Activated CD8-positive, alpha-beta memory T cell treated with anti-CD3 and anti-CD28 coated beads, Interleukin-2, amount 50 U/mL, for 24 hours (primary cell): Measurements from ENCODE around the gene COL10A1.

ENCODE experiments used
- DNase-seq: peaks from one replicate; pipeline ENCODE4 v3.0.0-alpha.2; 2020; ENCODE audit errors: extremely low read depth

The COL10A1 gene

DNA sequence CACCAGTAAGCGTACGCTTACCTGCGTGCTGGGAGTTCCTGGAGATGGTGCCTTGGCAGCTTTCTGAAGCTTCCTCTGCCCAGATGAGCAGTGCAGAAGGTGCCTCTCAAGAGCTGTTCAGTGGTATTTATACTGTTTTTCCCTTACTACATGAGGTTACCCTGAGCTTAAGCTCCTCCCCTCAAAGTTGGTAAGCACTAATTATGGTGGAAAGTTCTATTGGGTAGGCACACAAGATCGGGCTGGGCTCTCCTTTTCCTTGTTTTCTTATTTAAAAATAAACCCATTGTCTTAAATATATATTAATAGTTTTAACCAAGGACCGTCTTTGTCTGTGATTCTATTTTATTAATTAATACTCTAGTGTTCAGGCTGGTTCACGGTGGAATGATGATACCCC lies at the start of gene COL10A1:
TSS of gene COL10A1 (minus strand) at position 101 of the 400 bp plus-strand sequence. CDS start 640 bp downstream, outside the sequence.
- no peak for DNase-seq

DNA sequence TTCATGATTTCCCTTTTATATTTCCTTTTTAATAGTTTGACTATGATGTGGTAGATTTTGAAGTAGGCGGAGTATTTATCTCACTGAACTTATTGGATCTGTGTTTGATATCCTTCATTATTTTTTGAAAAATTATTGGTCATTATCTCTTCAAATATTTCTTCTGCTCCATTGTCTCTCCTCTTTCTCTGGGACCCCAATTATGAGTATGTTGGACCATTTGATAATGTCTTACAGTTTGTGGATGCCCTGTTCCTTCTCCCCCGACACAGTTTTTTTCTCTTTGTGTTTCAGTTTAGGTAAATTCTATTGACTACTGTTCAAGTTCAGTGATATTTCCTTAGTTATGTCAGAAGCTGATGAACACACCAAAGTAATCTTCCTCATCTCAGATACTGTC lies 49.4 kb upstream of the COL10A1 start:
- no peak for DNase-seq

- no peak for DNase-seq
Measured at GRCh38 chr6:116173928-116174327, 48.0 kb upstream of the COL10A1 start.

DNA sequence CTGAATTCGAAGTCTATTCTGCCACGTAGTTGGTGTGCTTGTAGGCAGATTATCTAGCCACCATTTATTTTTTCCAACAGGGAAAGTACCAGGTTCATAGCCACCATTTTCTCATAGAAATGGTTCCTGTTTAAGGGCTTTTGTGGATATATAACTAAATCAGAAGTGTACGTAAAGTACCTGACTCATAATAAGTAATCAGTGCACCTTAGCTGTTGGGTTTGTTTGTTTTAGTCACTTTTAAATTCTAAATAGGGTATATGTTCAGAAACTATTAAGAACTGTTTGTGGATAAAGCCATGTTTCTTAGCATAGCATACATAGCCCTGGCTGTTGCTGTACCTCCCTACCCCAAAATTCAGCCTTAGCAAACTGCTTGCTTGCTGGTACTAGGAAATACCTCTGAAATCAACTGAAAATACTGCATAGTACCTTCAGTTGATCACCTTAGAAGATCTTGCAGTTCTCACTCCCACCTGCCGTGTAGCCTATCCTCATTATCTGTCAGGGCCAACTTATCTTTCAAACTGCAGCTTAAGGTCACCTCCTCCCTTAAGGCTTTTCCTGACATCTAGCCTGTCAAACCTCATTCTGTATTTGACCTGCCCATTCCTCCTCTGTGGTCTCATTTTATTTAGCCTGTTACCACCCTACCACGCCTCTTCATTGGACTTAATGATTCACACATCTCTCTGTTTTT lies 44.6 kb upstream of the COL10A1 start:
- no peak for DNase-seq

DNA sequence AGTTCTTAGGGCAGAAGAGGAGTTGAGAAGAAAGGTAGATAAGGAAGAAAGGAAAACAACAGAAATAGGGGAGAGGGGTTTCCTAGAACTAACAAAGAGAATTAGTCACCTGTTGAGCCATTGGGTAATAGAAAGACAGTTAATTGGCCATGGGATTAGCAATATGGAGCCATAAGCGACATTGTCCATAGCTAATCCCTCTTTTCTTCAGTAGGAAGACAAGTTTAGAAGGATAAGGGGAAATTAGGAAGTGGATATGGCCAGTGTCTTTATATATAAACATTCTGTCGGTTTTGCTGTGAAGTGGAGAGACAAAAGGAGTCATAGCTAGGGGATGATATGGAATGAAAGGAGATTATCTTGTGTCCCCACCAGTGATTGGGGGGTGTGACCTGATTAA lies 43.9 kb upstream of the COL10A1 start:
- no peak for DNase-seq

- DNase-seq, result no peak
Measured at GRCh38 chr6:116168148-116168547, 42.2 kb upstream of the COL10A1 start.

- DNase-seq, result no peak
Measured at GRCh38 chr6:116166369-116166768, 40.4 kb upstream of the COL10A1 start.

DNA sequence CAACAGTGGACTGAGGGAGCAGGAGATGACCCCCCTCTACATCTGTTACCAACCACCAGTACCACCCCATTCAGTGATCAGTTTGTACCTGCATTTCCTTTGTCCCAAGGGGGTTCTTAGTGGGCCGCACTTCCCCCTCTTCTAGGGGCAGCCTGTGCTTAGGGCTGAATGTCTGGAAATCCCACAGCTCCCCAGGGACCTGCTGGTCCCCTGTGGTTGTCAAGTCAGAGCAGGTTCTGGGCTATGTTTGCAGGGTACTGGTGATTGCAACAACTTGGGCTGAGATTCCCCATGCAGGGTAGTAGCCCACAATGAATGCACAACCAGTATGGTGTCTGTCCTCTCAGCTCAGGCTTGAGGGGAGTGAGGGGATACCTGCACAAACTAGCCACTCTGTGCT lies 39.7 kb upstream of the COL10A1 start:
- DNase-seq, result no peak

DNA sequence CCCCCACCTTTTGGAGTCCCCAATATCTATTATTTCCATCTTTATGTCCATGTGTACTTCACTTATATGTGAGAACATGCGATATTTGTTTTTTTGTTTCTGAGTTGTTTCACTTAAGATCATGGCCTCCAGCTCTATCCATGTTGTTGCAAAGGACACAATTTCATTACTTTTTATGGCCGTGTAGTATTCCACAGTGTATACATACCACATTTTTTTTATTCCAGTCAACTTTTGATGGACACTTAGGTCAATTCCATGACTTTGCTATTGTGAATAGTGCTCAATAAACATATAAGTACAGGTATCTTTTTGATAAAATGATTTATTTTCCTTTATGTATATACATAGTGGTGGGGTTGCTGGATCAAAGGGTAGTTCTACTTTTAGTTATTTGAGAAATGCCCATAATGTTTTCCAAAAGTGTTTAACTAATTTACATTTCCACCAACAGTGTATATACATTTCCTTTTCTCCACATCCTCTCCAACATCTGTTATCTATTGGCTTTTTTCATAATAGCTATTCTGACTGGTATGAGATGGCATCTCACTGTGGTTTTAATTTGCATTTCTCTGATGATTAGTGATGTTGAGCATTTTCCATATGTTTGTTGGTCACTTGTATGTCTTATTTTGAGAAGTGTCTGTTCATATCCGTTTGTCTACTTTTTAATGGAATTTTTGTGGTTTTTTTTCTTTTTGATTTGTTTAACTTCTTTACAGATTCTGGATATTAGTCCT lies 34.0 kb upstream of the COL10A1 start:
- DNase-seq, result no peak

GRCh38 chr6:116158641-116159040 lies 32.7 kb upstream of the COL10A1 start:
- DNase-seq, result no peak

GRCh38 chr6:116157391-116157790 lies 31.5 kb upstream of the COL10A1 start:
- no peak for DNase-seq

GRCh38 chr6:116156405-116157326 lies 30.7 kb upstream of the COL10A1 start:
- DNase-seq, result no peak

- no peak for DNase-seq
Measured at GRCh38 chr6:116154887-116155286, 29.0 kb upstream of the COL10A1 start.

DNA sequence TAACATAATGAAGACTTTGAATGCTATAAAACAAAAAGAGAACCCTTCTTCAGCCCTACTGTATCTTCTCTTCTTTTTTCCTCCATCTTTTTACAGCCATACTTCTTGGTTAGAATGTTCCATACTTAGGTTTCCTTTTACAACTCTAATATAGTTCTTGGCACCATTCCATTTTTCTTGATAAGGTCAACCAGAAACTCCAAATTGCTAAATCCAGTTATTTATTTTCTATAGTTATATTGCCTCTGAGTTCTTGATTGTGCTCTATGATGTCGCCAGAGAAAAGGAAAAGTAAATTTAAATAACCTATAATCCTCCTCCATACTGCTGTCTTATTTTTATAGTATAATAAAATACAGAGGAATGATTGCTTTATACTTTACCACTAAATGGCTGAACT lies 26.7 kb upstream of the COL10A1 start:
- no peak for DNase-seq

DNA sequence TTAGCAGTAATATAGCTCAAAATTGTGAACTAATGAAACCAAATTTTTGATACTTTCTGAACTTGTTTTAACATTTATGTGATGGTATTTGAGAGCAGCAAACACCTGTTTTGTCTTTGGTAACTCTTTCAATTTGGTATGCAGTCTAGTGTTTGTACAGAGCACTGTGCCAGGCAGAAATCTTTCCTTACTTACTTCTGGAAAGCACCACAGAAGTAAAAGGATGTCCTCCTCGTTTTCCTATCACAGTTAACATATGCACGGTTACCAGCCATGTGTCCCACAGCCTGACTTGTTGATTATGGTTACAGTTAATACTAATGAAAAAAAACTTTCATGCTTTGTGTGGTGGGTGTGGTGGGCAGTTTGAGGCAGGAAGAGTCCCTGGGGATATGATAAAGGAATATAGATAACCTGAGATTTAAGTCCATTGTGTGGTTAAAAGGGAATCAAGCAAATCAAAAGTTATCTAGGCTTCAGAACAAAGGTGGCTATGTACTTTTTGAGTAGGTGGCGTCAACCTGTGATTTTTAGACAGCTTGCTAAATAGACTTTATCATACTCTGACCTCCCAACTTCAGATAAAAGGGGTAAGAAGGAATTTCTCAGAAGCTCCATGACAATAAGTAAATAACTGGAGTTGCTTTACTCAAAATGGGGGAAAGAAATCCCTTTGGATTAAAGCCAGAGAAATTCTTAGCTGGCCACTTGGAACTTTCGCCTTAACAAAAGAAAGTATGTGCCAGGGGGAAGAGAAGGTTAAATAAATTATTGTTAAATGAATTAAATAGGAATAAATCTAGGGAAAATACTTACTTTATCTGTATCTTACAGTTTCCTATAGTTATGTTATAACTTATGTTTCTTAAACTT lies 20.1 kb upstream of the COL10A1 start:
- no peak for DNase-seq

GRCh38 chr6:116144605-116145004 lies 18.7 kb upstream of the COL10A1 start:
- no peak for DNase-seq

DNA sequence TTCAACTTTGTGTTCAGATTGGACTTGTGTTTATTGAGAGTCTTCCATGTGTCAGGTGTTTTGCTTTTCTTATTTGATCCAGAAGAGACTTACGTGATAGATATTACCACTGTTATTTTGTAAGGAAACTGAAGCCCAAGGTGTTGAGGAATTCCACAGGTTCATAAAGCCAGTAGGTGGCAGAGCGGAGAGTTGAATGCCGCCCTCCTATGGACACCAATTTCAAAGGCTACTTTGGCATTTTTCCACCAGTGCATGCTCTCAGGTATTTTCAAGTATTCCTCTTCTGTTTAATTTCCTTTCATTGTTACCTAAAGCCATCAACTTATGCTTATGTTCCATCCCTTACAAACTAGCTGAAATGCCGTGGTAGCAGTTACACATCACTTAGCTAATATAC lies 14.0 kb upstream of the COL10A1 start:
- no peak for DNase-seq

DNA sequence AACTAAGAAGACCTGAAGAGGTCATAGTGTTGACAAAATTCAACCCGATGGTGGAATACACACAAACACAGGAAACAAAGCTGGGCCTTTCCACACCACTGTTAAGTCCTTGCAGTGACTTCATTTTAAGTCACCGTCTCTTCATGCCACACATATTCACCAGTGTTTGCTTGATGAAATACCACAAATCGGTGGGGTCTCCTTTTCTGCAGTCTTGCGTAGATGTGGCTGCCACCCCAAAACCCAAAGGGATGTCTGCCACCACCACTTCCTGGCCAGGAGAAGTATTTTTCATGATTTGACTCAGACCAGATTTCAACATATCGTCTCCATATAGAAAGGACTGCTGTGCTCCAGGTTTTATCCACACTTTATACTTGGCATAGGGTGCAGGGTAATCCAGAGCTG lies 11.0 kb upstream of the COL10A1 start:
- DNase-seq, result no peak

- DNase-seq, result no peak
Measured at GRCh38 chr6:116136373-116136772, 10.4 kb upstream of the COL10A1 start.

- no peak for DNase-seq
Measured at GRCh38 chr6:116133453-116133852, 7.5 kb upstream of the COL10A1 start.

GRCh38 chr6:116127771-116128493 lies 2.0 kb upstream of the COL10A1 start:
- DNase-seq, result no peak
